ENCODE data around the gene GPR158. TPM values are rescaled to one million over a fixed set of nuclear protein-coding genes. Genes with fewer than 3 reads are reported as not detected.
"Not testable (repeated sequence)": the region's sequence is repeated elsewhere in the genome, so short reads cannot be mapped to it uniquely, and the experiment has no call there.

Gene GPR158
- total and polyA plus RNA-seq, 4 donors, result 0.03 to 0.08 TPM; not detected in 2

GRCh38 chr10:25329587-25329986 is 154.8 kb downstream of the GPR158 start:
- H3K9ac ChIP-seq (ENCODE audit: low read depth in 1 of 2, low read length in 2 of 2); H3K27me3 ChIP-seq (ENCODE audit: control insufficient read depth in 4 of 4, insufficient read depth in 4 of 4, low read length in 3 of 4); H3K4me3 ChIP-seq (ENCODE audit: low read depth in 1 of 3, low read length in 3 of 3); DNase-seq (ENCODE audit: low spot score); H3K27ac ChIP-seq (ENCODE audit: low read depth in 1 of 2, low read length in 2 of 2); H3K9me3 ChIP-seq (ENCODE audit: control insufficient read depth in 4 of 4, low read length in 3 of 4); H3K36me3 ChIP-seq (ENCODE audit: control insufficient read depth in 4 of 4, insufficient read depth in 3 of 4, low read depth in 1 of 4, low read length in 3 of 4); H3K4me1 ChIP-seq (ENCODE audit: control insufficient read depth in 4 of 4, insufficient read depth in 4 of 4, low read length in 3 of 4): not testable (repeated sequence)
- 81% methylated on average over 5 of the region's 5 CpGs for WGBS

DNA sequence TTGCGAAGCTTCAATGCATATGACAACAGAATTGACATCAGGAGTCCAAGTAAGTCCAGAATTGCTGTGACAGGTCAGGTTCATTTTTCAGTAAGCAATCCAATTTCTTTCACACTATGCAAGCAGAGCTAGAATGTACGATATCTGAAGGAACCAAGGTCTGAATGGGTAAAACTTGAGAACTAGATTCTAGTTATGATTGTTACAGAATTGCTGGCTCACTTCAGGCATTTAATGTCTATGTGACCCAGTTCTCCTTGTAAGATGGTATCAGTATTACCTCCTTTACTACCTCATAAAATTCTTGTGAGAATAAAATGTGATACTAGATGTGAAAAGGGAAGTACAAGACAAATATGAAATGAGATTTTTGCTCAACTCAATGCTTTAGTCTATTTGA is 159.6 kb downstream of the GPR158 start:
- Histone ChIP-seq H3K4me1 (ENCODE audit: control insufficient read depth in 4 of 4, insufficient read depth in 4 of 4, low read length in 3 of 4) (no peaks in the 10 kb centered on the region), H3K9me3 (ENCODE audit: control insufficient read depth in 4 of 4, low read length in 3 of 4) (no peaks in the 10 kb centered on the region), H3K27me3 (ENCODE audit: control insufficient read depth in 4 of 4, insufficient read depth in 4 of 4, low read length in 3 of 4) (no peaks in the 10 kb centered on the region), H3K27ac (ENCODE audit: low read depth in 1 of 2, low read length in 2 of 2) (no peak overlapping the region), H3K4me3 (ENCODE audit: low read depth in 1 of 3, low read length in 3 of 3) (no peak overlapping the region), H3K9ac (ENCODE audit: low read depth in 1 of 2, low read length in 2 of 2) (no peak overlapping the region), H3K36me3 (ENCODE audit: control insufficient read depth in 4 of 4, insufficient read depth in 3 of 4, low read depth in 1 of 4, low read length in 3 of 4) (no peaks in the 10 kb centered on the region)
- DNase-seq (ENCODE audit: low spot score), result no peak
- 80% methylated on average over 2 of the region's 2 CpGs for WGBS
- no peak for TF ChIP-seq SP1 (IDR thresholded peaks at IDR 0.05)
- TF ChIP-seq MAX (IDR thresholded peaks at IDR 0.05), result no peak
- TF ChIP-seq, protein P1, sequence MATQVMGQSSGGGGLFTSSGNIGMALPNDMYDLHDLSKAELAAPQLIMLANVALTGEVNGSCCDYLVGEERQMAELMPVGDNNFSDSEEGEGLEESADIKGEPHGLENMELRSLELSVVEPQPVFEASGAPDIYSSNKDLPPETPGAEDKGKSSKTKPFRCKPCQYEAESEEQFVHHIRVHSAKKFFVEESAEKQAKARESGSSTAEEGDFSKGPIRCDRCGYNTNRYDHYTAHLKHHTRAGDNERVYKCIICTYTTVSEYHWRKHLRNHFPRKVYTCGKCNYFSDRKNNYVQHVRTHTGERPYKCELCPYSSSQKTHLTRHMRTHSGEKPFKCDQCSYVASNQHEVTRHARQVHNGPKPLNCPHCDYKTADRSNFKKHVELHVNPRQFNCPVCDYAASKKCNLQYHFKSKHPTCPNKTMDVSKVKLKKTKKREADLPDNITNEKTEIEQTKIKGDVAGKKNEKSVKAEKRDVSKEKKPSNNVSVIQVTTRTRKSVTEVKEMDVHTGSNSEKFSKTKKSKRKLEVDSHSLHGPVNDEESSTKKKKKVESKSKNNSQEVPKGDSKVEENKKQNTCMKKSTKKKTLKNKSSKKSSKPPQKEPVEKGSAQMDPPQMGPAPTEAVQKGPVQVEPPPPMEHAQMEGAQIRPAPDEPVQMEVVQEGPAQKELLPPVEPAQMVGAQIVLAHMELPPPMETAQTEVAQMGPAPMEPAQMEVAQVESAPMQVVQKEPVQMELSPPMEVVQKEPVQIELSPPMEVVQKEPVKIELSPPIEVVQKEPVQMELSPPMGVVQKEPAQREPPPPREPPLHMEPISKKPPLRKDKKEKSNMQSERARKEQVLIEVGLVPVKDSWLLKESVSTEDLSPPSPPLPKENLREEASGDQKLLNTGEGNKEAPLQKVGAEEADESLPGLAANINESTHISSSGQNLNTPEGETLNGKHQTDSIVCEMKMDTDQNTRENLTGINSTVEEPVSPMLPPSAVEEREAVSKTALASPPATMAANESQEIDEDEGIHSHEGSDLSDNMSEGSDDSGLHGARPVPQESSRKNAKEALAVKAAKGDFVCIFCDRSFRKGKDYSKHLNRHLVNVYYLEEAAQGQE (IDR thresholded peaks at IDR 0.05), result no peak
- TF ChIP-seq, protein P2, sequence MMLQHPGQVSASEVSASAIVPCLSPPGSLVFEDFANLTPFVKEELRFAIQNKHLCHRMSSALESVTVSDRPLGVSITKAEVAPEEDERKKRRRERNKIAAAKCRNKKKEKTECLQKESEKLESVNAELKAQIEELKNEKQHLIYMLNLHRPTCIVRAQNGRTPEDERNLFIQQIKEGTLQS (IDR thresholded peaks at IDR 0.05), result no peak
- no peak for TF ChIP-seq YY1 (IDR thresholded peaks at IDR 0.05)
- no peak for TF ChIP-seq FOXA1 (IDR thresholded peaks at IDR 0.05)
- TF ChIP-seq RAD21 (IDR thresholded peaks at IDR 0.05), result no peak
- TF ChIP-seq JUND (IDR thresholded peaks at IDR 0.05), result no peak

DNA sequence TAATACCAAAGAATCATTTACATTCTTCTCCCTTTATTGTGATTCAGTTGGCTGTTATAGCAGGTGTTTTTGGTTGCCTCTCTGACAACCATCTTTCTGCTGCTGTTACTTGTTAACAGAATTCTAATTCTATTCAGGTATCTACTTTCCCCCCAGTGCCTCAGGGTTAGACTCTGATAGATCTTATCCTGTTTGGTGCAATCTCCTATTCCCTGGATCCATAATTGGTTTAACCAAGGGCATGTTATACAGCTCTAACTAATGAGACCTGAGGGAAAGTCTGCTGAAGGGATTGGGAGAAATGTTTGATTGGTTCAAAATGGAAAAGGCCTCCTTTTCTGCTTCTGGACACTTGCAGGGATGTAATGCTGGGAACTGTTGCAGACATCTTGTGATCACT is 161.5 kb downstream of the GPR158 start:
- Histone ChIP-seq H3K36me3 (ENCODE audit: control insufficient read depth in 4 of 4, insufficient read depth in 3 of 4, low read depth in 1 of 4, low read length in 3 of 4) (no peaks in the 10 kb centered on the region), H3K27ac (ENCODE audit: low read depth in 1 of 2, low read length in 2 of 2) (no peak overlapping the region), H3K4me3 (ENCODE audit: low read depth in 1 of 3, low read length in 3 of 3) (no peak overlapping the region), H3K9me3 (ENCODE audit: control insufficient read depth in 4 of 4, low read length in 3 of 4) (no peaks in the 10 kb centered on the region), H3K9ac (ENCODE audit: low read depth in 1 of 2, low read length in 2 of 2) (no peak overlapping the region), H3K27me3 (ENCODE audit: control insufficient read depth in 4 of 4, insufficient read depth in 4 of 4, low read length in 3 of 4) (no peaks in the 10 kb centered on the region), H3K4me1 (ENCODE audit: control insufficient read depth in 4 of 4, insufficient read depth in 4 of 4, low read length in 3 of 4) (no peaks in the 10 kb centered on the region)
- no peak for DNase-seq (ENCODE audit: low spot score)
- no peak for TF ChIP-seq HNF4G (IDR thresholded peaks at IDR 0.05)
- TF ChIP-seq NR2F2 (IDR thresholded peaks at IDR 0.05), result no peak
- TF ChIP-seq HNF4A (conservative IDR thresholded peaks at IDR 0.05), result no peak
- no peak for TF ChIP-seq FOXA2 (IDR thresholded peaks at IDR 0.05)
- TF ChIP-seq, protein P2 (IDR thresholded peaks at IDR 0.05), result no peak
- TF ChIP-seq YY1 (IDR thresholded peaks at IDR 0.05), result no peak
- no peak for TF ChIP-seq JUND (IDR thresholded peaks at IDR 0.05)
- TF ChIP-seq ZBTB33 (IDR thresholded peaks at IDR 0.05), result no peak
- no peak for TF ChIP-seq RXRA (IDR thresholded peaks at IDR 0.05)
- TF ChIP-seq FOXA1 (IDR thresholded peaks at IDR 0.05), result no peak
- no peak for TF ChIP-seq GABPA (IDR thresholded peaks at IDR 0.05 in 1 of 2, conservative IDR thresholded peaks at IDR 0.05 in 1 of 2)
- no peak for TF ChIP-seq SP1 (IDR thresholded peaks at IDR 0.05)
- no peak for TF ChIP-seq EGR1 (IDR thresholded peaks at IDR 0.05; ENCODE audit: low read depth in 2 of 2)
- TF ChIP-seq, protein P3, sequence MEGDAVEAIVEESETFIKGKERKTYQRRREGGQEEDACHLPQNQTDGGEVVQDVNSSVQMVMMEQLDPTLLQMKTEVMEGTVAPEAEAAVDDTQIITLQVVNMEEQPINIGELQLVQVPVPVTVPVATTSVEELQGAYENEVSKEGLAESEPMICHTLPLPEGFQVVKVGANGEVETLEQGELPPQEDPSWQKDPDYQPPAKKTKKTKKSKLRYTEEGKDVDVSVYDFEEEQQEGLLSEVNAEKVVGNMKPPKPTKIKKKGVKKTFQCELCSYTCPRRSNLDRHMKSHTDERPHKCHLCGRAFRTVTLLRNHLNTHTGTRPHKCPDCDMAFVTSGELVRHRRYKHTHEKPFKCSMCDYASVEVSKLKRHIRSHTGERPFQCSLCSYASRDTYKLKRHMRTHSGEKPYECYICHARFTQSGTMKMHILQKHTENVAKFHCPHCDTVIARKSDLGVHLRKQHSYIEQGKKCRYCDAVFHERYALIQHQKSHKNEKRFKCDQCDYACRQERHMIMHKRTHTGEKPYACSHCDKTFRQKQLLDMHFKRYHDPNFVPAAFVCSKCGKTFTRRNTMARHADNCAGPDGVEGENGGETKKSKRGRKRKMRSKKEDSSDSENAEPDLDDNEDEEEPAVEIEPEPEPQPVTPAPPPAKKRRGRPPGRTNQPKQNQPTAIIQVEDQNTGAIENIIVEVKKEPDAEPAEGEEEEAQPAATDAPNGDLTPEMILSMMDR (IDR thresholded peaks at IDR 0.05; ENCODE audit: low read depth, low read length, missing input control), result no peak
- TF ChIP-seq MAX (IDR thresholded peaks at IDR 0.05), result no peak
- TF ChIP-seq RAD21 (IDR thresholded peaks at IDR 0.05), result no peak
